H1 (cell line): Measurements from ENCODE around the gene EXOSC7. TPM values are rescaled to one million over a fixed set of nuclear protein-coding genes. Genes with fewer than 3 reads are reported as not detected.

ENCODE experiments used
- BCL11A ChIP-seq, 2 experiments: IDR thresholded peaks; one replicate each; pipeline ENCODE4 v1.6.1; 2011; ENCODE audit warnings: low read depth in 2 of 2, low read length in 2 of 2, mild to moderate bottlenecking in 2 of 2
- CBX8 ChIP-seq: fragments of 300-800, 300-1000 bp; sonication (generic); IDR thresholded peaks from 2 replicates; pipeline ENCODE4 v1.7.1; 2016; ENCODE audit warnings: low read depth, low read length, borderline replicate concordance
- NANOG ChIP-seq: IDR thresholded peaks from 2 replicates; pipeline ENCODE4 v1.6.1; 2011; ENCODE audit warnings: low read length, low read depth, mild to moderate bottlenecking, inconsistent platforms; ENCODE audit not compliant: insufficient read depth, poor library complexity, severe bottlenecking
- PHF8 ChIP-seq: fragments of 200-600 bp; sonication (generic); conservative IDR thresholded peaks from 2 replicates; pipeline ENCODE4 v1.7.1; 2012; ENCODE audit warnings: low read depth, mild to moderate bottlenecking, inconsistent platforms, low read length, moderate library complexity
- RNF2 ChIP-seq: fragments of 200-900, 300-1000 bp; sonication (generic); IDR thresholded peaks from 2 replicates; pipeline ENCODE4 v1.7.1; 2016; ENCODE audit warnings: borderline replicate concordance, low read depth, mild to moderate bottlenecking, antibody characterized with exemption, low read length; ENCODE audit not compliant: poor library complexity, severe bottlenecking; ENCODE audit errors: missing control alignments
- SP4 ChIP-seq: IDR thresholded peaks from 2 replicates; pipeline ENCODE4 v1.6.1; 2012; ENCODE audit warnings: low read length, inconsistent platforms
- SUZ12 ChIP-seq: fragments of 200-600 bp; sonication (generic); IDR thresholded peaks from 2 replicates; pipeline ENCODE4 v1.6.1; 2012; ENCODE audit warnings: mild to moderate bottlenecking, inconsistent platforms, low read length, moderate library complexity, mixed read lengths
- TBP ChIP-seq: IDR thresholded peaks from 2 replicates; pipeline ENCODE4 v1.6.1; 2011; ENCODE audit warnings: low read depth, low read length, improper control_type of control experiment
- YY1 ChIP-seq: IDR thresholded peaks from 2 replicates; pipeline ENCODE4 v1.6.1; 2011; ENCODE audit warnings: low read depth, mild to moderate bottlenecking, low read length
- polyA plus RNA-seq, 7 experiments: library from polyadenylated mRNA; depleted of rRNA in 3 of 7; stranded (reverse) in 5 of 7; unstranded in 2 of 7; fragments of >200 nt in 5 of 7; fragments of 200-250 nt in 2 of 7; gene quantifications; 1 replicate in 5 of 7; 2 replicates in 1 of 7; 4 replicates in 1 of 7; pipeline versions ENCODE4 v1.2.1 to v1.2.3, GENCODE V29; 2011 to 2013; ENCODE audit warnings: missing spikeins in 2 of 7, mixed read lengths in 2 of 7
- total RNA-seq: library from RNA; stranded (reverse); fragmentation: NEBNext Ultra II Directional; extraction: Animal tissue kit (Norgen Biotek cat#: 25700); gene quantifications from 2 replicates; pipeline ENCODE4 v1.2.1, GENCODE V29; 2021

Gene EXOSC7
- total and polyA plus RNA-seq, 2 of the 8 experiments (the other 6 are each of a cell fraction or from before 2014, with no cell fraction given), result 92.7 to 94.5 TPM

DNA sequence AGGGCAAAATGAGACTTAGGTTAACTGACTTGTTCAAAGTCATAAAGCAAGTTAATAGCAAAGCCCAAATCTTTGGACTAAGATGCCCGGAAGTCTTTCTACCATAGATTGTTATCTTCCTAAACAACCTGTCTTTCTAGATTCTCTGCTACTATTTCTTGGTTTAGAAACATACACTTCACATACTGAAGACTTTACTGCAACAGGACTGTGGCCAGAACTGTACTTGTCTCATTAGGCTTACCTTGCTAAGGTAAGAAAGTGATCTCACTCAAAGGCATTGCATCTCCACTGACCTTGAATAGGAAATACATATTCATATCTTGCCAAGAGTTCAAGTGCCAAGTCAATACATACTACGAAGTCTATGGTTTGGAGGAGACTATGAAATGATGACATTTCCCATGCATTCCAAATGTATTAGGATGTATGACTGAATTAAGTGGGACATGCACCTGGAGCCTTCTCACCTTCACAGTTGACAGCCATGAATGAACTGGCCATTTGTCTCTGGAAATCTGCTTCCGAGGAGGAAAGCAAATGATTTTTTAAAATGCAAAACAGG, 5.0 kb upstream of the EXOSC7 start (continued):
- TF ChIP-seq PHF8 (no peak), CBX8 (no peak), BCL11A (IDR thresholded peaks at IDR 0.05; ENCODE audit: low read depth in 2 of 2, low read length in 2 of 2) (no peak), RNF2 (no peak), SP4 (no peak), TBP (no peak), YY1 (no peak), SUZ12 (no peak), NANOG (no peak)
- TF ChIP-seq, all 59 proteins: peak for 0
